ENCODE measurements around the gene DLK2. TPM values are rescaled to one million over a fixed set of nuclear protein-coding genes. Genes with fewer than 3 reads are reported as not detected.

DLK2 gene
- total and polyA plus RNA-seq, 2 of the 13 experiments (the other 11 are each of a cell fraction or from before 2014, with no cell fraction given) = 1.2 to 3.8 TPM

DNA sequence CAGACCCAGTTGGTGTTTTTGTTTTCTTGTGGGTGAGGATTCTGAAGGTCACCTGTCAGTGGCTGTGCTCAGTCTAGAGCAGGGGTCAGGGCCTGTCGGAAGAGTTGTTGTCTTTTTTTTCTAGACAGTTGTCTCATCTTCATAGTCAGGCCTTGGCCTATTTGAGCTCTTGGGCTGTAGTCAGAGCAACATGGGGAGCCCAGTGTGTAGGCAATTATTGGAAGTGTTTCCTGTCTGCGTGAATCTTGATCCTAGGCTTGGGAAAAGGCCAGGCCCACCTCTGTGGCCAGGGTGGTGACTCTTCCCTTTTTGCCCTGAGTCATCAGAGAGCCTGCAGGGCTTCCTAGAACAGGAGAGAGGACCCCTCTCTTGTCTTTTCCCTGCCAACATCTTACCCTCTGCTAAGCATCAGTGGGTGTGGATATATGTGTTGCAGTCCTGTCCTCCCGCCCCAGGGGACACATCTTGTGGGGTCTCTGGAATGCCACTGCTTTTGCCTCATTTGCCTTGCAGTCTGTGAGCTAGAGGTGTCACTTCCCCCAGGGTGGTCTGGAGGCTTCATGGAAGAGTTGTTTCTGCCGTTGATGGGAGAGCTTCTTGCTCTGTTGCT, 33.4 kb upstream of the DLK2 start:
- H3K79me2 ChIP-seq (ENCODE audit: insufficient read depth, low read length) = peaks cover 49% of the 10 kb centered on the region
- CTCF ChIA-PET (ENCODE audit: low intra/inter-chr PET ratio, low total read pairs) = no interaction called here
- DNase-seq (ENCODE audit: low spot score) (peak; percentile 53), FAIRE-seq (no peak), ATAC-seq (peak; percentile 49)
- POLR2A ChIA-PET = interaction anchor here (0.5 to 6.4 kb wide), 5 partner anchors 9 to 639 kb away, joined by 3 to 141 read pairs (median 16); partner anchors contain the start of genes DLK2, TJAP1 and TMEM63B
- no peak overlapping the region; the same call in none of the 2 replicates for H3K9ac ChIP-seq (ENCODE audit: insufficient read depth, low read depth, low read length)
- H3K9me3 ChIP-seq (ENCODE audit: low read length) = no peaks in the 10 kb centered on the region
- H3K4me3 ChIP-seq (replicated peaks in 1 of 3; ENCODE audit: insufficient read depth in 1 of 3, low read depth in 2 of 3, low read length in 3 of 3) = no peak overlapping the region; a peak in 2 of 6 replicates
- H3K4me2 ChIP-seq (ENCODE audit: low read depth, low read length) = no peak overlapping the region
- H3K27ac ChIP-seq (ENCODE audit: extremely low read length, insufficient read depth, low read length) = no peak overlapping the region
- H3K27me3 ChIP-seq (ENCODE audit: control insufficient read depth in 1 of 2, insufficient read depth in 2 of 2, low read length in 2 of 2) = no peaks in the 10 kb centered on the region
- no peak overlapping the region for H2AFZ ChIP-seq (ENCODE audit: low read length)
- H4K20me1 ChIP-seq (ENCODE audit: insufficient read depth, low read length) = no peaks in the 10 kb centered on the region
- intact Hi-C loops (cut with micrococcal nuclease; ENCODE audit: unreplicated experiment) (no loop called here), in situ Hi-C loops (cut with HindIII; ENCODE audit: extremely low pct_ligation_motif_present, low pct_unique_long_range_greater_than_20kb) (no loop called here)
- 22% methylated on average over 4 of the region's 4 CpGs for WGBS (ENCODE audit: low lambda C conversion rate)
- no peaks in the 10 kb centered on the region for H3K4me1 ChIP-seq (ENCODE audit: insufficient read depth, low read length)
- no TSS peak for BruUV-seq (replicated peaks)
- H3K36me3 ChIP-seq (replicated peaks in 1 of 2; ENCODE audit: control insufficient read depth in 1 of 2, insufficient read depth in 2 of 2, low read length in 2 of 2) = peaks cover 0 to 4% of the 10 kb centered on the region in 2 experiments; a peak in 2 of 5 replicates
- TF ChIP-seq FOXK1 (CRISPR knock-in tag; IDR thresholded peaks at IDR 0.05; ENCODE audit: borderline replicate concordance, low read depth) = peak; percentile 82; the same call in 1 of the 2 replicates
- TF ChIP-seq ZFY (CRISPR knock-in tag; IDR thresholded peaks at IDR 0.05) = peak; percentile 76
- TF ChIP-seq POGZ (CRISPR knock-in tag; IDR thresholded peaks at IDR 0.05) = no peak
- no peak for TF ChIP-seq ZNF720 (CRISPR knock-in tag; IDR thresholded peaks at IDR 0.05)
- TF ChIP-seq MXD4 (CRISPR knock-in tag; IDR thresholded peaks at IDR 0.05) = no peak; the same call in 1 of the 2 replicates
- no peak for TF ChIP-seq TP53 (CRISPR knock-in tag; conservative IDR thresholded peaks at IDR 0.05)
- TF ChIP-seq SALL2 (CRISPR knock-in tag; IDR thresholded peaks at IDR 0.05) = no peak
- no peak for TF ChIP-seq ZSCAN12 (CRISPR knock-in tag; IDR thresholded peaks at IDR 0.05)
- no peak for TF ChIP-seq ZNF567 (CRISPR knock-in tag; IDR thresholded peaks at IDR 0.05; ENCODE audit: borderline replicate concordance)
- TF ChIP-seq, protein P1, sequence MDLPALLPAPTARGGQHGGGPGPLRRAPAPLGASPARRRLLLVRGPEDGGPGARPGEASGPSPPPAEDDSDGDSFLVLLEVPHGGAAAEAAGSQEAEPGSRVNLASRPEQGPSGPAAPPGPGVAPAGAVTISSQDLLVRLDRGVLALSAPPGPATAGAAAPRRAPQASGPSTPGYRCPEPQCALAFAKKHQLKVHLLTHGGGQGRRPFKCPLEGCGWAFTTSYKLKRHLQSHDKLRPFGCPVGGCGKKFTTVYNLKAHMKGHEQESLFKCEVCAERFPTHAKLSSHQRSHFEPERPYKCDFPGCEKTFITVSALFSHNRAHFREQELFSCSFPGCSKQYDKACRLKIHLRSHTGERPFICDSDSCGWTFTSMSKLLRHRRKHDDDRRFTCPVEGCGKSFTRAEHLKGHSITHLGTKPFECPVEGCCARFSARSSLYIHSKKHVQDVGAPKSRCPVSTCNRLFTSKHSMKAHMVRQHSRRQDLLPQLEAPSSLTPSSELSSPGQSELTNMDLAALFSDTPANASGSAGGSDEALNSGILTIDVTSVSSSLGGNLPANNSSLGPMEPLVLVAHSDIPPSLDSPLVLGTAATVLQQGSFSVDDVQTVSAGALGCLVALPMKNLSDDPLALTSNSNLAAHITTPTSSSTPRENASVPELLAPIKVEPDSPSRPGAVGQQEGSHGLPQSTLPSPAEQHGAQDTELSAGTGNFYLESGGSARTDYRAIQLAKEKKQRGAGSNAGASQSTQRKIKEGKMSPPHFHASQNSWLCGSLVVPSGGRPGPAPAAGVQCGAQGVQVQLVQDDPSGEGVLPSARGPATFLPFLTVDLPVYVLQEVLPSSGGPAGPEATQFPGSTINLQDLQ (CRISPR knock-in tag; IDR thresholded peaks at IDR 0.05) = no peak
- TF ChIP-seq, protein P2, sequence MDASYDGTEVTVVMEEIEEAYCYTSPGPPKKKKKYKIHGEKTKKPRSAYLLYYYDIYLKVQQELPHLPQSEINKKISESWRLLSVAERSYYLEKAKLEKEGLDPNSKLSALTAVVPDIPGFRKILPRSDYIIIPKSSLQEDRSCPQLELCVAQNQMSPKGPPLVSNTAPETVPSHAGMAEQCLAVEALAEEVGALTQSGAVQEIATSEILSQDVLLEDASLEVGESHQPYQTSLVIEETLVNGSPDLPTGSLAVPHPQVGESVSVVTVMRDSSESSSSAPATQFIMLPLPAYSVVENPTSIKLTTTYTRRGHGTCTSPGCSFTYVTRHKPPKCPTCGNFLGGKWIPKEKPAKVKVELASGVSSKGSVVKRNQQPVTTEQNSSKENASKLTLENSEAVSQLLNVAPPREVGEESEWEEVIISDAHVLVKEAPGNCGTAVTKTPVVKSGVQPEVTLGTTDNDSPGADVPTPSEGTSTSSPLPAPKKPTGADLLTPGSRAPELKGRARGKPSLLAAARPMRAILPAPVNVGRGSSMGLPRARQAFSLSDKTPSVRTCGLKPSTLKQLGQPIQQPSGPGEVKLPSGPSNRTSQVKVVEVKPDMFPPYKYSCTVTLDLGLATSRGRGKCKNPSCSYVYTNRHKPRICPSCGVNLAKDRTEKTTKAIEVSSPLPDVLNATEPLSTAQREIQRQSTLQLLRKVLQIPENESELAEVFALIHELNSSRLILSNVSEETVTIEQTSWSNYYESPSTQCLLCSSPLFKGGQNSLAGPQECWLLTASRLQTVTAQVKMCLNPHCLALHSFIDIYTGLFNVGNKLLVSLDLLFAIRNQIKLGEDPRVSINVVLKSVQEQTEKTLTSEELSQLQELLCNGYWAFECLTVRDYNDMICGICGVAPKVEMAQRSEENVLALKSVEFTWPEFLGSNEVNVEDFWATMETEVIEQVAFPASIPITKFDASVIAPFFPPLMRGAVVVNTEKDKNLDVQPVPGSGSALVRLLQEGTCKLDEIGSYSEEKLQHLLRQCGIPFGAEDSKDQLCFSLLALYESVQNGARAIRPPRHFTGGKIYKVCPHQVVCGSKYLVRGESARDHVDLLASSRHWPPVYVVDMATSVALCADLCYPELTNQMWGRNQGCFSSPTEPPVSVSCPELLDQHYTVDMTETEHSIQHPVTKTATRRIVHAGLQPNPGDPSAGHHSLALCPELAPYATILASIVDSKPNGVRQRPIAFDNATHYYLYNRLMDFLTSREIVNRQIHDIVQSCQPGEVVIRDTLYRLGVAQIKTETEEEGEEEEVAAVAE (CRISPR knock-in tag; IDR thresholded peaks at IDR 0.05; ENCODE audit: borderline replicate concordance) = peak; percentile 17; the same call in 1 of the 2 replicates
- no peak for TF ChIP-seq ZNF468 (CRISPR knock-in tag; IDR thresholded peaks at IDR 0.05)
- peak; percentile 57; the same call in 1 of the 2 replicates for TF ChIP-seq NCOA2 (CRISPR knock-in tag; IDR thresholded peaks at IDR 0.05)
- TF ChIP-seq ZNF33A (CRISPR knock-in tag; IDR thresholded peaks at IDR 0.05; ENCODE audit: borderline replicate concordance) = no peak
- TF ChIP-seq FOXJ3 (CRISPR knock-in tag; IDR thresholded peaks at IDR 0.05; ENCODE audit: borderline replicate concordance) = peak; percentile 67
- TF ChIP-seq CHD2 (IDR thresholded peaks at IDR 0.05; ENCODE audit: low read depth, low read length) = no peak
- TF ChIP-seq, protein P3, sequence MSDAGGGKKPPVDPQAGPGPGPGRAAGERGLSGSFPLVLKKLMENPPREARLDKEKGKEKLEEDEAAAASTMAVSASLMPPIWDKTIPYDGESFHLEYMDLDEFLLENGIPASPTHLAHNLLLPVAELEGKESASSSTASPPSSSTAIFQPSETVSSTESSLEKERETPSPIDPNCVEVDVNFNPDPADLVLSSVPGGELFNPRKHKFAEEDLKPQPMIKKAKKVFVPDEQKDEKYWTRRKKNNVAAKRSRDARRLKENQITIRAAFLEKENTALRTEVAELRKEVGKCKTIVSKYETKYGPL (CRISPR knock-in tag; IDR thresholded peaks at IDR 0.05) = no peak
